ENCODE measurements around the gene CEP20. TPM values are rescaled to one million over a fixed set of nuclear protein-coding genes. Genes with fewer than 3 reads are reported as not detected.

The CEP20 gene
- total RNA-seq, 1 donor from 2014 or later = 28.1 TPM

Other genes starting within 250 kb of the CEP20 start
- 39.7 TPM for gene MARF1, start 245.4 kb downstream of the CEP20 start, total RNA-seq
- gene NDE1, start 238.4 kb downstream of the CEP20 start, total RNA-seq = 26.8 TPM
- gene MYH11, start 31.6 kb downstream of the CEP20 start, total RNA-seq = 62.2 TPM
- 16.6 TPM for gene ABCC1, start 61.0 kb upstream of the CEP20 start, total RNA-seq

Data from cardiac septum (tissue), 1 donor.